ENCODE measurements around the gene CFAP97.

The CFAP97 gene

DNA sequence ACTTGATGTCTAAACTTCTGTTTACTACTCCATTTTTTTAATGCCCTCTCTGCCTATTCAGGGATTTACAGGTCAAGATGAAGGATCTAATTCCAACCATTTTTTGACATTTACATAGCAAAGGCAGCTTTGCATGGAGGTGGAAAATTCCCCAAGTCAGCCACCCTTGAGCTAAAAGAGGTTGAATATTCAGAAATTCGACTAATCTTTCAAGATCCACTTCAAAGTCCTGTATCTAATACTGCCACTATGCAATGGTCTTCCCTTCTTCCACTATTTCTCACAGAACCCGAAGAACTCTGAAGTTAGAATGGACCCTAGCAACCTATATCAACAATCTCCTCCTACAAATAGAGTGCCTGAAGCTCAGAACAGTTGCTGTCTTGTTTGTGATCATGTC, 21.6 kb downstream of the CFAP97 start:
- Histone ChIP-seq H2AFZ (ENCODE audit: low read depth, low read length) (no peak overlapping the region), H3K27me3 (ENCODE audit: insufficient read depth, low read length) (no peaks in the 10 kb centered on the region), H3K9me3 (ENCODE audit: low read length) (peaks cover 3% of the 10 kb centered on the region), H3K4me1 (ENCODE audit: insufficient read depth, low read length) (no peaks in the 10 kb centered on the region), H3K4me3 (ENCODE audit: low read length) (no peak overlapping the region), H3K36me3 (ENCODE audit: insufficient read depth, low read length) (peaks cover 14% of the 10 kb centered on the region)

DNA sequence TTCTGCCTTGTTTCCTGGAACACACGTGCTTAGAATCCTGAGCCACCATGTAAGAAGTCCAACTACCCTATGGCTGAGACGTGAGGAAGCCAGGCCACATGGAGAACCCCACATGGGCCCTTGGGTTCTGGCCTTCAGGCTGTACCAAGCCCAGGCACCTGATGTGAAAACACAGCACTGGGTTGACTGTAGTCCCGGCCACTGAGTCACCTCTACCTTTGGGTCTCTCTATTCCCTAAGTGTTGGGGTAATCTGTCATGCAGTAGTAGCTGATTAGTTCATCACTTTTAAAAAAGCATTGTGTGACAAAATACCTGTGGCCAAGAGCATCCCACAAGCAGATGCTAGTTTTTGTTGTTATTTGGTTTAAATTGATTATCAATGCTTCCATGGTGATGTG, 24.3 kb downstream of the CFAP97 start:
- Histone ChIP-seq H3K27me3 (ENCODE audit: insufficient read depth, low read length) (no peaks in the 10 kb centered on the region), H3K4me3 (ENCODE audit: low read length) (no peak overlapping the region), H3K36me3 (ENCODE audit: insufficient read depth, low read length) (peaks cover 21% of the 10 kb centered on the region), H3K4me1 (ENCODE audit: insufficient read depth, low read length) (no peaks in the 10 kb centered on the region), H3K9me3 (ENCODE audit: low read length) (peaks cover 3% of the 10 kb centered on the region), H2AFZ (ENCODE audit: low read depth, low read length) (no peak overlapping the region)

DNA sequence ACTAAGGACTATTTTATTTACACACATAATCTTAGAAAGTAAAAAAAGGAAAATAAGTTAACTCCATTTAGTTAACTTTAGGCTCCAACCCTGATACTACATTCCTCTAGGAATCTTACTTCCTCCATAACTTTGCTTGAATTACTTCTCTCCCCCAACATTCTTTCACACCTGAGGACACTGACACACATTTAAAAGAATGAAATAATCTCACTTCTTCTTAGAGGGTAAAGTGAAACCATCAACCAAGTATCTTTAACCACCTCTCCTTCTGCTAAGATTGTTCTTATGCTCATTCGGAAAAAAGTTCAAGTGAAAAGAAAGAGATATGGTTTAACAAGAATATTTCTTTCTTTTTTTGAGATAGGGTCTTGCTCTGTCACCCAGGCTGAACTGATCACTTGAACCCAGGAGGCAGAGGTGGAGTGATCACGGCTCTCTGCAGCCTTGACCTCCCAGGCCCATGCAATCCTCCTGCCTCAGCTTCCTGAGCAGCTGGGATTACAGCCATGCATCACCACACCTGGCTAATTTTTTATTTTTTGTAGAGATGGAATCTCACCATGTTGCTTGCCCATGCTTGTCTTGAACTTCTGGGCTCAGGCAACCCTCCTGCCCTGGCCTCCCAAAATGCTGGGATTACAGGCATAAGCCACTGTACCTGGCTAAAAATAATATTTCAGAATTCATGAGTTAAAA, 32.3 kb downstream of the CFAP97 start:
- H3K27me3 ChIP-seq (ENCODE audit: insufficient read depth, low read length) = no peaks in the 10 kb centered on the region
- H3K36me3 ChIP-seq (ENCODE audit: insufficient read depth, low read length) = peaks cover 50% of the 10 kb centered on the region
- H3K9me3 ChIP-seq (ENCODE audit: low read length) = no peaks in the 10 kb centered on the region
- no peak overlapping the region for H3K4me3 ChIP-seq (ENCODE audit: low read length)
- no peak overlapping the region for H2AFZ ChIP-seq (ENCODE audit: low read depth, low read length)
- peaks cover 10% of the 10 kb centered on the region for H3K4me1 ChIP-seq (ENCODE audit: insufficient read depth, low read length)

DNA sequence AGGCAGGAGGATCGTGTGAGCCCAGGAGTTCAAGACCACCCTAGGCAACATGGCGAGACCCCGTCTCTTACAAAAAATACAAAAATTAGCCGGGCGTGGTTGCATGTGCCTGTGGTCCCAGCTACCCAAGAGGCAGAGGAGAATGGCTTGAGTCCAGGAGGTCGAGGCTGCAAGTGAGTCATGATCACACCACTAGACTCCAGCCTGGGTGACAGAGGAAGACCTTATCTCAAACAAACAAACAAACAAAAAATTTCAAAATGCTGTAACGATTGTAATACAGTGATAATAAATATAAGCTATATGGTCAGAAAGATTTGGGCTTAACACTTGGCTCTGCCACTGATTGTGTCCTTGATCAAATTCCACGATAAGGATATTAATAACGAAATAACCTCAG, 36.6 kb downstream of the CFAP97 start:
- no peak overlapping the region for H2AFZ ChIP-seq (ENCODE audit: low read depth, low read length)
- peaks cover 11% of the 10 kb centered on the region for H3K4me1 ChIP-seq (ENCODE audit: insufficient read depth, low read length)
- H3K9me3 ChIP-seq (ENCODE audit: low read length) = no peaks in the 10 kb centered on the region
- H3K4me3 ChIP-seq (ENCODE audit: low read length) = no peak overlapping the region
- H3K36me3 ChIP-seq (ENCODE audit: insufficient read depth, low read length) = peaks cover 43% of the 10 kb centered on the region
- H3K27me3 ChIP-seq (ENCODE audit: insufficient read depth, low read length) = no peaks in the 10 kb centered on the region

DNA sequence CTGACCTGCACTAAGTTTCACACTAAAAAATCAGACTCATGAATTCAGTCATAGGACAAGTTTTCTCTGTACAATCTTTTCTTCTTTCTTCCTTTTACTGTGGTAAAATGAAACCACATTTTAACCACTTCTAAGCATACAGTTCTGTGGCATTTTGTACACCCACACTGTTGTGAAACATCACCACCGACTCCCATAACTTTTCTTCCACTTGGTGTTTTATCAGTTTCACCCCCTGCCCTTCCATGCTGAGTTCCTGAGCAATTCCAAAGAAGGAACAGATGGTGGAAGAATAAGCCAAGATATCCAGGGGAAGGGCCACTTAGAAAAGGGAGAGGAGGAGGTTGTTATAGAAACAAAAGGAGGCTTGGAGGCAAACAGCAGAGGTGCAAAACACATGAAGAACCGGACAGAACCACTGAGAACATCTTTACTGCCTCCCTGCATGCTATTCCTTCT, 38.2 kb downstream of the CFAP97 start:
- Histone ChIP-seq H3K9me3 (ENCODE audit: low read length) (no peaks in the 10 kb centered on the region), H3K27me3 (ENCODE audit: insufficient read depth, low read length) (no peaks in the 10 kb centered on the region), H2AFZ (ENCODE audit: low read depth, low read length) (no peak overlapping the region), H3K36me3 (ENCODE audit: insufficient read depth, low read length) (peaks cover 51% of the 10 kb centered on the region), H3K4me3 (ENCODE audit: low read length) (no peak overlapping the region), H3K4me1 (ENCODE audit: insufficient read depth, low read length) (peaks cover 5% of the 10 kb centered on the region)

DNA sequence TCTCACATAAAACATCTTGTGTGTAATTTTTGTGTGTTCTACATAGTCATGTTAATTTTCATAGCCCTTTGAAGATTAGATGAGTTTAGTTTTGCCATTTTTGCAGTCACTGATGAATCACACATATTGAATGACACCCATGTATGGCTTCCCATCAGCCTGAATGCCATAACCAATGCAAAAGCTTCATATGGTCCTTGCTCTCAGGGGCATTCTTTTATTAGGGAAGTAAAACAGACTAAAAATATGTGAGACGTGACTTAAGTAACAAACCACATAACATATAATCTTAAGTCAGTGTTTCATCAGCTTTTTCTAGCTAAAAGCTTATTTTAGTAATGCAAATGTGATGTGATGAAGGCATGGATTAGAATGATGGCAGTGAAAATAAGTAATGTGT, 52.5 kb downstream of the CFAP97 start:
- H3K36me3 ChIP-seq (ENCODE audit: insufficient read depth, low read length) = peaks cover 21% of the 10 kb centered on the region
- no peak overlapping the region for H3K4me3 ChIP-seq (ENCODE audit: low read length)
- no peaks in the 10 kb centered on the region for H3K4me1 ChIP-seq (ENCODE audit: insufficient read depth, low read length)
- H2AFZ ChIP-seq (ENCODE audit: low read depth, low read length) = no peak overlapping the region
- no peaks in the 10 kb centered on the region for H3K9me3 ChIP-seq (ENCODE audit: low read length)
- no peaks in the 10 kb centered on the region for H3K27me3 ChIP-seq (ENCODE audit: insufficient read depth, low read length)

DNA sequence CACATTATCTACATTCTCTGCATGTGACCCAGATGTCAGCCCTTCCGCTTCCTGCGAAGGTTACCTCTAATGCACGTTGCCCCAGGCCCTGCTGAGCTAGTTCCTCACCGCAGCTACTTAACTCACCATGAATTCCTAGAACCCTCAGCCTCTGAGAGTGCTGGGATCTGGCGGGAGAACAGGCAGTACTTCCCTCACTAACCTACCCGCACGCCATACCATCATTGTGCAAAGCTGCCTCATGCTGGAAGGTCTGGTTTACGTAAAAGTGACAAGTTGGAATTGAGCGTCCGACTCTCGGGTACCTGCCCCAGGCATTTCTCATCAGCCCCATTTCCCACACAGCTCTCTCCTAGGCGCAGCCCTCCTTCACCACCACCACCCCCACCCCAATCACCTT, 54.4 kb downstream of the CFAP97 start:
- Histone ChIP-seq H3K4me1 (ENCODE audit: insufficient read depth, low read length) (no peaks in the 10 kb centered on the region), H3K36me3 (ENCODE audit: insufficient read depth, low read length) (peaks cover 28% of the 10 kb centered on the region), H3K9me3 (ENCODE audit: low read length) (no peaks in the 10 kb centered on the region), H3K27me3 (ENCODE audit: insufficient read depth, low read length) (no peaks in the 10 kb centered on the region), H3K4me3 (ENCODE audit: low read length) (no peak overlapping the region), H2AFZ (ENCODE audit: low read depth, low read length) (no peak overlapping the region)

DNA sequence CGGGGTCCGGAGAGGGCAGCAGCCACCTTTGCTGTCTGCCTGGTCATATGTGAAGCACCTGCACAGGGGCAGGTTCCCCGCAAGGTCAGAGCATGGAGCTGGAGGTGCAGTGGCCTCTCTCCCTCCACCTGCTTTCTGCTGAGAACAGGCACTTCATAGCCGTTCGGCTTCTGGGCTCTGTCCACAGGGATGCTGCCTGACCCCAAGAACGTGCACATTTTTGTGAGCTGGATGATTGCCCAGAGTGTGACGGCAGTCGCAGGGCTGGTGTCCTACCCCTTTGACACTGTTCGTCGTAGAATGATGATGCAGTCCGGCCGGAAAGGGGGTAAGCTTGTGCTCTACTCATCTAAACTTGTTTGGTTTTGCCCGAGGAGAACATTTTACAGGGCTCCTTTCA, 58.2 kb downstream of the CFAP97 start:
- Histone ChIP-seq H3K4me1 (ENCODE audit: insufficient read depth, low read length) (peaks cover 13% of the 10 kb centered on the region), H3K36me3 (ENCODE audit: insufficient read depth, low read length) (peaks cover 21% of the 10 kb centered on the region), H3K4me3 (ENCODE audit: low read length) (no peak overlapping the region), H2AFZ (ENCODE audit: low read depth, low read length) (no peak overlapping the region), H3K27me3 (ENCODE audit: insufficient read depth, low read length) (no peaks in the 10 kb centered on the region), H3K9me3 (ENCODE audit: low read length) (no peaks in the 10 kb centered on the region)

DNA sequence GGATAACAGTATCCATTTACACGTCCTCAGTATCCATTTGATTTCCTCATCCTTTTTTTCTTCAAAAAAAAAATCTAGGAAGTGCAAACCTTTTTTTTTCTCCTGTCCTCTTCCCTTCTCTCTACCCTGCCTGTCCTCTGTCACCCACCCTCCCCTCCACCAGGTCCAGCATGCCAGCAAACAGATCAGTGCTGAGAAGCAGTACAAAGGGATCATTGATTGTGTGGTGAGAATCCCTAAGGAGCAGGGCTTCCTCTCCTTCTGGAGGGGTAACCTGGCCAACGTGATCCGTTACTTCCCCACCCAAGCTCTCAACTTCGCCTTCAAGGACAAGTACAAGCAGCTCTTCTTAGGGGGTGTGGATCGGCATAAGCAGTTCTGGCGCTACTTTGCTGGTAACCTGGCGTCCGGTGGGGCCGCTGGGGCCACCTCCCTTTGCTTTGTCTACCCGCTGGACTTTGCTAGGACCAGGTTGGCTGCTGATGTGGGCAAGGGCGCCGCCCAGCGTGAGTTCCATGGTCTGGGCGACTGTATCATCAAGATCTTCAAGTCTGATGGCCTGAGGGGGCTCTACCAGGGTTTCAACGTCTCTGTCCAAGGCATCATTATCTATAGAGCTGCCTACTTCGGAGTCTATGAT, 59.1 kb downstream of the CFAP97 start:
- H2AFZ ChIP-seq (ENCODE audit: low read depth, low read length) = no peak overlapping the region
- no peaks in the 10 kb centered on the region for H3K27me3 ChIP-seq (ENCODE audit: insufficient read depth, low read length)
- H3K9me3 ChIP-seq (ENCODE audit: low read length) = no peaks in the 10 kb centered on the region
- H3K4me1 ChIP-seq (ENCODE audit: insufficient read depth, low read length) = peaks cover 13% of the 10 kb centered on the region
- peaks cover 16% of the 10 kb centered on the region for H3K36me3 ChIP-seq (ENCODE audit: insufficient read depth, low read length)
- H3K4me3 ChIP-seq (ENCODE audit: low read length) = no peak overlapping the region

DNA sequence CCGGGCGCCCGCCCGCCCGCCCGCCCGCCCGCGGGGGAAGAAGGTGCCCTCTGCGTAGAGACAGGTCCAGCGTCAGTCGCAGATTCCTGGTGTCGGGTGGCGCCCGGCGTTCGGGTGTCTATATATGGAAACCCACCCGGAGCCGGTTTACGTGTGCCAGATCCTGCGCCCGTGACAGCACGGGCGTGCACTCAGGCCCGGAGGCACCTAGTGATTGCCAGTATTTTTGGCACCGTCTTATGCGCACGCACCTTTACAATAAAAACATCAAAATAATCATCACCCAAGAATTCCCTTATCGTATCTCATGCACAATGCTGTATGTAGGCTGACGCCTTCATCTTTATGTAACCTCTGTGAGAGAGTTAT, 60.2 kb downstream of the CFAP97 start:
- H2AFZ ChIP-seq (ENCODE audit: low read depth, low read length) = no peak overlapping the region
- peaks cover 10% of the 10 kb centered on the region for H3K36me3 ChIP-seq (ENCODE audit: insufficient read depth, low read length)
- no peaks in the 10 kb centered on the region for H3K9me3 ChIP-seq (ENCODE audit: low read length)
- H3K4me1 ChIP-seq (ENCODE audit: insufficient read depth, low read length) = peaks cover 13% of the 10 kb centered on the region
- H3K4me3 ChIP-seq (ENCODE audit: low read length) = peak overlapping the region; percentile 75
- H3K27me3 ChIP-seq (ENCODE audit: insufficient read depth, low read length) = no peaks in the 10 kb centered on the region

DNA sequence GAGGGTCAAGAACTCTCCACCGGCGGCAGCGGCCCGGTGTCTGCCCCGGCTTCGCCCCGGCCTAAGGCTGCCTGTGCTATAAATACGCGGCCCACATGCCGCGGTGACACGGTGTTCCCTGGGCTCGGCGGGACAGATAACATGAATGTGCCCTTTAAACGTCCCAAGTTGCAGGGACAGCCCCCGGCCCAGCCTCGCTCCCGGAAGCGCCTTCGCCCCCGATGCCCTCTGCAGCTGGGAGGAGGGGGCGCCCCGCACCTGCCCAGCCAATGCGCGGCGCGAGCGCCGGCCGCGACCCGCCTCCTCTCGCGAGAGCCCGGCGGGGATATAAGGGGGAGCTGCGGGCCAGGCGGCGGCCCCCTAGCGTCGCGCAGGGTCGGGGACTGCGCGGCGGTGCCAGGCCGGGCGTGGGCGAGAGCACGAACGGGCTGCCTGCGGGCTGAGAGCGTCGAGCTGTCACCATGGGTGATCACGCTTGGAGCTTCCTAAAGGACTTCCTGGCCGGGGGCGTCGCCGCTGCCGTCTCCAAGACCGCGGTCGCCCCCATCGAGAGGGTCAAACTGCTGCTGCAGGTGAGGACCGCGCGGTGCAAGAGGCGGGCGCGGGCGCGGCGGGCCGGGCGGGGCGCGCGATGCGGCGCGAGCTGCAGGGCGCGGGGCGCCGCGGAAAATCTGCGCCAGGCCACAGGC, 60.7 kb downstream of the CFAP97 start, which contains the start of gene SLC25A4:
Gene SLC25A4 (plus strand): TSS at position 355 of the 689 bp plus-strand sequence. CDS start 107 bp downstream, at position 462.
- no peaks in the 10 kb centered on the region for H3K9me3 ChIP-seq (ENCODE audit: low read length)
- H3K36me3 ChIP-seq (ENCODE audit: insufficient read depth, low read length) = peaks cover 10% of the 10 kb centered on the region
- H3K4me3 ChIP-seq (ENCODE audit: low read length) = peak within 1 kb of the TSS; percentile 75
- peak within 1 kb of the TSS; percentile 95 for H2AFZ ChIP-seq (ENCODE audit: low read depth, low read length)
- H3K4me1 ChIP-seq (ENCODE audit: insufficient read depth, low read length) = peaks cover 13% of the 10 kb centered on the region
- H3K27me3 ChIP-seq (ENCODE audit: insufficient read depth, low read length) = no peaks in the 10 kb centered on the region

DNA sequence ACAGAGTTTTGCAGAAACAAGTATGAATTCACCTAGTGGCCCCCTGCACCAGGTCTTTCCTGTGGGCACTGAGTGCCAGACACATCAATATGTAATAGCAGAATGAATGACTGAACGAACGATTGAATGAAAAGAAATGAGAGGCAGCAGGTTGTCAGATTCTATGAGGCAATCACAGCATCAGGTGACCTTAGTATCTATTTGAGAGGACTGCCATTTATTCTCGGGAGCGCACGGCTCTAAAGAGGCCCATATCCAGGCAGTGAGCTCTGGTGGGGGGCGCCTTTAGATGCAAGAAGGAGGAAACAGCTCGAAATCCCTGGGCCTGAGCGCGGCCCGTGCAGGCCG, 61.3 kb downstream of the CFAP97 start:
- Histone ChIP-seq H3K4me1 (ENCODE audit: insufficient read depth, low read length) (peaks cover 13% of the 10 kb centered on the region), H3K9me3 (ENCODE audit: low read length) (no peaks in the 10 kb centered on the region), H3K27me3 (ENCODE audit: insufficient read depth, low read length) (no peaks in the 10 kb centered on the region), H3K36me3 (ENCODE audit: insufficient read depth, low read length) (peaks cover 10% of the 10 kb centered on the region), H3K4me3 (ENCODE audit: low read length) (peak overlapping the region; percentile 75), H2AFZ (ENCODE audit: low read depth, low read length) (peak overlapping the region; percentile 95)

DNA sequence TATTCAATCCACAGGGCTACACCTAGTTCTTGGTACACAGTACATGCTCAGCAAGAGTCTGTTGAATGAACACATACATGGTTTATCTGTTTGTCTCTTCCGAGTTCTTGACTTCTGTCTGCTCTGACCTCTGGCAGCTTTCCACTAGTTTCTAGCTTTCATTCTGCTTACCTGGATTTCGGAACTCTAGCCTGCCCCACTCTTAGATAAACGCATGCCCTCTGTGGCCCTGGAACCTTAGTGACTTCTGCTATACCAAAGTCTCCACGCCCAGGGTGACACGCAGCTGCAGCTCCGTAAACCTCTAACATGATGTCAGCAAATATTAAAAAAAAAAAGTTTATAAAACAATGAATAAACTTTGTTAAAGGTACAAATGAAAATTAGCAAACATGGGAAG, 62.0 kb downstream of the CFAP97 start:
- no peak overlapping the region for H3K4me3 ChIP-seq (ENCODE audit: low read length)
- H3K4me1 ChIP-seq (ENCODE audit: insufficient read depth, low read length) = peaks cover 13% of the 10 kb centered on the region
- no peak overlapping the region for H2AFZ ChIP-seq (ENCODE audit: low read depth, low read length)
- no peaks in the 10 kb centered on the region for H3K9me3 ChIP-seq (ENCODE audit: low read length)
- no peaks in the 10 kb centered on the region for H3K27me3 ChIP-seq (ENCODE audit: insufficient read depth, low read length)
- peaks cover 9% of the 10 kb centered on the region for H3K36me3 ChIP-seq (ENCODE audit: insufficient read depth, low read length)

Data from neuron (in vitro differentiated cells).